Measurements from ENCODE around the gene RASGRP1.

Gene RASGRP1

GRCh38 chr15:38504680-38505467 is 59.7 kb downstream of the RASGRP1 start:
- no peak for DNase-seq (ENCODE audit: low spot score)

- no peak for DNase-seq (ENCODE audit: low spot score)
Observed at GRCh38 chr15:38503496-38503895, 61.1 kb downstream of the RASGRP1 start.

GRCh38 chr15:38499651-38500050 is 65.0 kb downstream of the RASGRP1 start:
- no peak for DNase-seq (ENCODE audit: low spot score)

GRCh38 chr15:38496151-38496550 is 68.5 kb downstream of the RASGRP1 start:
- peak; percentile 5 for DNase-seq (ENCODE audit: low spot score)

- no peak for DNase-seq (ENCODE audit: low spot score)
Observed at GRCh38 chr15:38490242-38490922, 74.2 kb downstream of the RASGRP1 start.

- DNase-seq (ENCODE audit: low spot score), result no peak
Observed at GRCh38 chr15:38487378-38487777, 77.2 kb downstream of the RASGRP1 start.

- DNase-seq (ENCODE audit: low spot score), result no peak
Observed at GRCh38 chr15:38486936-38487335, 77.7 kb downstream of the RASGRP1 start.

- DNase-seq (ENCODE audit: low spot score), result no peak
Observed at GRCh38 chr15:38482572-38482971, 82.0 kb downstream of the RASGRP1 start.

GRCh38 chr15:38481761-38482160 is 82.9 kb downstream of the RASGRP1 start:
- DNase-seq (ENCODE audit: low spot score), result no peak

GRCh38 chr15:38481113-38481512 is 83.5 kb downstream of the RASGRP1 start:
- no peak for DNase-seq (ENCODE audit: low spot score)

- DNase-seq (ENCODE audit: low spot score), result no peak
Observed at GRCh38 chr15:38479756-38480155, 84.9 kb downstream of the RASGRP1 start.

GRCh38 chr15:38479266-38479665 is 85.3 kb downstream of the RASGRP1 start:
- DNase-seq (ENCODE audit: low spot score), result no peak

- DNase-seq (ENCODE audit: low spot score), result no peak
Observed at GRCh38 chr15:38477637-38478036, 87.0 kb downstream of the RASGRP1 start.

- DNase-seq (ENCODE audit: low spot score), result no peak
Observed at GRCh38 chr15:38476120-38476519, 88.5 kb downstream of the RASGRP1 start.

GRCh38 chr15:38475361-38475760 is 89.3 kb downstream of the RASGRP1 start:
- DNase-seq (ENCODE audit: low spot score), result no peak

GRCh38 chr15:38474155-38474757 is 90.4 kb downstream of the RASGRP1 start:
- peak; percentile 72 for DNase-seq (ENCODE audit: low spot score)

GRCh38 chr15:38471974-38472373 is 92.6 kb downstream of the RASGRP1 start:
- DNase-seq (ENCODE audit: low spot score), result no peak

- DNase-seq (ENCODE audit: low spot score), result no peak
Observed at GRCh38 chr15:38470816-38471215, 93.8 kb downstream of the RASGRP1 start.

GRCh38 chr15:38464675-38465074 is 99.9 kb downstream of the RASGRP1 start:
- no peak for DNase-seq (ENCODE audit: low spot score)

- DNase-seq (ENCODE audit: low spot score), result no peak
Observed at GRCh38 chr15:38463893-38464292, 100.7 kb downstream of the RASGRP1 start.

GRCh38 chr15:38461066-38461833 is 103.4 kb downstream of the RASGRP1 start:
- no peak for DNase-seq (ENCODE audit: low spot score)

GRCh38 chr15:38460543-38460942 is 104.1 kb downstream of the RASGRP1 start:
- no peak for DNase-seq (ENCODE audit: low spot score)
